A549 treated with AZD9567 at 1 μM for 4 hours (cell line): ENCODE results near the gene GPX7. TPM values are rescaled to one million over a fixed set of nuclear protein-coding genes. Genes with fewer than 3 reads are reported as not detected.

Source experiments
- total RNA-seq: library from RNA; stranded (reverse); fragments of 200-300 nt; extraction: Qiagen RNA extraction; gene quantifications from 5 replicates; pipeline ENCODE4 v1.2.3, GENCODE V29; 2022; ENCODE audit not compliant: insufficient read depth

Gene GPX7
- total RNA-seq: not detected in 5 replicates

GRCh38 chr1:52601991-52602855, at the start of gene GPX7:
GPX7 (plus strand) TSS chr1:52602371; CDS start chr1:52602410, 39 bp downstream.

DNA sequence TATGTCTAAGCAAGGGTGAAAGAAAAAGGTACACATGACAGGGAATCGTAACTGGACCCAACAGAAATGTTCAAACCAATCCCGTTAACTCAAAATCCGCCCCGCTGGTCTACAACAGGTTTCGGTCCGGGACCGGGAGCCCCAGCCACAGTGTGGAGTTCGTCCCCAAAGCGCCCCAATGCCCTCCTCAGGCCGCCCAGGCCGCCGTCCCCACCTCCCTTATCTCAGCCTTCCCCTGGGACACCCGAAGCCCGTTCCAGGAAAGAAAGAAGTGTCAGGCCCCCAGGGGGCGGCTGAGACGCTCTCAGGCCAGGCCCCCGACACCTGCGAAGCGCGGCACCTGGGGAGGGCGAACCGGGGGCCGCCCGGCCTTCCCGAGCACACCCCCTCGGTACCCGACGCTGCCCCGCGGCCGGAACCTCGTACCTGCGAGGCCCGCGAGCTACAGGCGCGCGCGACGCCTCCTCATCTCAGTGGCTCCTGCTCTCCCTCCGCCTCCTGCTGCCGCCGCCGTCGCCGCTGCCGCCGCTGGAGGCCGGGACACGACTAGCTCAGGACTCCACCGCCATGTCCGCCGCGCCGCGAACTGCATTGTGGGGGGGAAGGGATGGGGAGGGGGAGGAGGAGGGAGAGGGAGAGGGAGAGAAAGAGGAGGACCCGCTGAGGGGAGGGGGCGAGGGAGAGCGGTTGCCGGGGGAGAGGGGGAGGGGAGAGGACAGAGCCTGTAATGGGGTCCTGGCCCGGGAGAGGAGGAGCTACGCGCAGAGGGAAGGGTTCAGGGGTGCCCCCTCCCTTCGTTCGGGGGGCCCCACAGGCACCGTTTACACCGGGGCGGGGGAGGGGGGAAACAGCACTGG, 49.4 kb upstream of the GPX7 start, which contains the start of gene TUT4:
TSS of gene TUT4 (minus strand) at position 588 of the 857 bp plus-strand sequence. CDS start 26,812 bp downstream, outside the sequence.

GRCh38 chr1:52632732-52633290, 30.6 kb downstream of the GPX7 start, which contains the start of gene SHISAL2A:
SHISAL2A (plus strand) TSS chr1:52633168; CDS start chr1:52633494, 326 bp downstream.

Other genes with a start within 250 kb of the GPX7 start
- gene CC2D1B, start 236.2 kb upstream of the GPX7 start, total RNA-seq: 17.3 to 20.0 TPM (median 19.0 TPM) in 5 replicates
- 19.7 to 24.8 TPM (median 20.3 TPM) in 5 replicates for gene ORC1, start 197.9 kb upstream of the GPX7 start, total RNA-seq
- gene PRPF38A, start 197.8 kb upstream of the GPX7 start, total RNA-seq: 18.0 to 22.1 TPM (median 22.0 TPM) in 5 replicates
- gene TUT4, start 49.3 kb upstream of the GPX7 start, total RNA-seq: 22.6 to 46.7 TPM (median 23.8 TPM) in 5 replicates
- gene SHISAL2A, start 30.8 kb downstream of the GPX7 start, total RNA-seq: 0.20 to 0.51 TPM (median 0.34 TPM) in 4 of 5 replicates, not detected in the other
- gene COA7, start 96.0 kb downstream of the GPX7 start, total RNA-seq: 15.3 to 24.1 TPM (median 22.3 TPM) in 5 replicates
- gene ZYG11B, start 124.1 kb downstream of the GPX7 start, total RNA-seq: 4.4 to 7.0 TPM (median 6.5 TPM) in 5 replicates
- gene ZYG11A, start 240.4 kb downstream of the GPX7 start, total RNA-seq: 1.6 to 2.7 TPM (median 2.5 TPM) in 5 replicates